SU-DHL-6 (cell line): ENCODE results near the gene ZNF469.
"Not testable (repeated sequence)": the region's sequence is repeated elsewhere in the genome, so short reads cannot be mapped to it uniquely, and the experiment has no call there.

Source experiments
- H2AFZ ChIP-seq: fragments of 200-600 bp; sonication (generic); 2 replicates; pipeline ENCODE4 v1.6.1; 2014; ENCODE audit warnings: low read depth, mild to moderate bottlenecking, moderate library complexity, mixed read lengths, antibody characterized with exemption, low read length; ENCODE audit not compliant: severe bottlenecking
- H3F3A ChIP-seq: fragments of 200-600 bp; shearing (Covaris generic); 2 replicates; pipeline ENCODE4 v1.6.0; 2016; ENCODE audit warnings: antibody characterized with exemption, mild to moderate bottlenecking; ENCODE audit not compliant: insufficient read depth
- H3K27ac ChIP-seq: fragments of 200-600 bp; sonication (generic); 2 replicates; pipeline ENCODE4 v1.5.1; 2016; ENCODE audit warnings: low read depth, mild to moderate bottlenecking, low read length, moderate library complexity, mixed read lengths
- H3K27me3 ChIP-seq: fragments of 200-600 bp; sonication (generic), shearing (Covaris generic); 2 replicates; pipeline ENCODE4 v1.6.0; 2014; ENCODE audit warnings: mild to moderate bottlenecking, low read length
- H3K36me3 ChIP-seq: fragments of 200-600 bp; sonication (generic); 2 replicates; pipeline ENCODE4 v1.6.1; 2014; ENCODE audit warnings: mild to moderate bottlenecking, low read length, mixed read lengths
- H3K4me2 ChIP-seq: fragments of 300-600, 200-600 bp; shearing (Covaris generic), sonication (generic); 2 replicates; pipeline ENCODE4 v1.6.0; 2014; ENCODE audit warnings: low read length, low read depth, mild to moderate bottlenecking; ENCODE audit not compliant: poor library complexity, severe bottlenecking
- H3K4me3 ChIP-seq: fragments of 200-600 bp; sonication (generic); 2 replicates; pipeline ENCODE4 v1.5.1; 2014; ENCODE audit warnings: antibody characterized with exemption, low read length, mild to moderate bottlenecking, mixed read lengths; ENCODE audit not compliant: insufficient read depth, poor library complexity, severe bottlenecking
- H3K79me2 ChIP-seq: fragments of 200-600 bp; sonication (generic); 2 replicates; pipeline ENCODE4 v1.6.1; 2014; ENCODE audit warnings: mild to moderate bottlenecking, low read length, moderate library complexity; ENCODE audit not compliant: insufficient read depth
- H3K9ac ChIP-seq: fragments of 200-600 bp; sonication (generic); 2 replicates; pipeline ENCODE4 v1.7.0; 2014; ENCODE audit warnings: mild to moderate bottlenecking, low read length
- H3K9me2 ChIP-seq: fragments of 200-600 bp; sonication (generic); replicated peaks from 2 replicates; pipeline ENCODE4 v1.6.1; 2014; ENCODE audit warnings: low read length; ENCODE audit not compliant: insufficient read depth
- H3K9me3 ChIP-seq: fragments of 200-600 bp; sonication (generic); 2 replicates; pipeline ENCODE4 v1.6.1; 2014; ENCODE audit warnings: low read length, mixed read lengths; ENCODE audit not compliant: insufficient read depth
- H4K20me1 ChIP-seq: fragments of 200-600 bp; sonication (generic); 2 replicates; pipeline ENCODE4 v1.6.1; 2014; ENCODE audit warnings: low read depth, mild to moderate bottlenecking, antibody characterized with exemption, low read length, moderate library complexity, mixed read lengths
- EZH2phosphoT487 ChIP-seq: fragments of 200-600 bp; sonication (generic), shearing (Covaris generic); conservative IDR thresholded peaks from 2 replicates; pipeline ENCODE4 v1.6.1; 2018; ENCODE audit warnings: mild to moderate bottlenecking, antibody characterized with exemption, low read length, moderate library complexity, mixed read lengths
- TF ChIP-seq, protein P1 (sequence below): fragments of 200-600 bp; sonication (generic); IDR thresholded peaks from one replicate; pipeline ENCODE4 v1.5.1; 2017; ENCODE audit warnings: antibody characterized with exemption, mild to moderate bottlenecking, low read length, moderate library complexity; ENCODE audit not compliant: insufficient read depth, poor library complexity, severe bottlenecking

ZNF469 gene

GRCh38 chr16:88357317-88358022, 25.3 kb upstream of the ZNF469 start:
- H3K4me2 ChIP-seq: no peak overlapping the region
- H3K27me3 ChIP-seq: no peaks in the 10 kb centered on the region
- H3K9ac ChIP-seq: no peak overlapping the region

GRCh38 chr16:88358023-88358420, 24.7 kb upstream of the ZNF469 start:
- H3K4me3 ChIP-seq: no peak overlapping the region
- H3K36me3 ChIP-seq: no peaks in the 10 kb centered on the region
- H3F3A ChIP-seq: no peaks in the 10 kb centered on the region
- no peaks in the 10 kb centered on the region for H3K27me3 ChIP-seq
- H2AFZ ChIP-seq: no peak overlapping the region
- no peak overlapping the region for H3K27ac ChIP-seq
- H3K9me2 ChIP-seq: no peaks in the 10 kb centered on the region
- H4K20me1 ChIP-seq: no peaks in the 10 kb centered on the region
- H3K4me2 ChIP-seq: no peak overlapping the region
- H3K9me3 ChIP-seq: no peaks in the 10 kb centered on the region
- TF ChIP-seq, protein P1, sequence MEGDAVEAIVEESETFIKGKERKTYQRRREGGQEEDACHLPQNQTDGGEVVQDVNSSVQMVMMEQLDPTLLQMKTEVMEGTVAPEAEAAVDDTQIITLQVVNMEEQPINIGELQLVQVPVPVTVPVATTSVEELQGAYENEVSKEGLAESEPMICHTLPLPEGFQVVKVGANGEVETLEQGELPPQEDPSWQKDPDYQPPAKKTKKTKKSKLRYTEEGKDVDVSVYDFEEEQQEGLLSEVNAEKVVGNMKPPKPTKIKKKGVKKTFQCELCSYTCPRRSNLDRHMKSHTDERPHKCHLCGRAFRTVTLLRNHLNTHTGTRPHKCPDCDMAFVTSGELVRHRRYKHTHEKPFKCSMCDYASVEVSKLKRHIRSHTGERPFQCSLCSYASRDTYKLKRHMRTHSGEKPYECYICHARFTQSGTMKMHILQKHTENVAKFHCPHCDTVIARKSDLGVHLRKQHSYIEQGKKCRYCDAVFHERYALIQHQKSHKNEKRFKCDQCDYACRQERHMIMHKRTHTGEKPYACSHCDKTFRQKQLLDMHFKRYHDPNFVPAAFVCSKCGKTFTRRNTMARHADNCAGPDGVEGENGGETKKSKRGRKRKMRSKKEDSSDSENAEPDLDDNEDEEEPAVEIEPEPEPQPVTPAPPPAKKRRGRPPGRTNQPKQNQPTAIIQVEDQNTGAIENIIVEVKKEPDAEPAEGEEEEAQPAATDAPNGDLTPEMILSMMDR: no peak
- TF ChIP-seq EZH2phosphoT487: no peak
- H3K79me2 ChIP-seq: no peaks in the 10 kb centered on the region
- H3K9ac ChIP-seq: no peak overlapping the region

More at GRCh38 chr16:88357317-88358022, 25.3 kb upstream of the ZNF469 start:
- TF ChIP-seq, protein P1: no peak
- TF ChIP-seq EZH2phosphoT487: no peak
- Histone ChIP-seq H3K27ac (no peak overlapping the region), H3K4me3 (no peak overlapping the region), H2AFZ (no peak overlapping the region), H4K20me1 (no peaks in the 10 kb centered on the region), H3K36me3 (no peaks in the 10 kb centered on the region), H3K9me2 (no peaks in the 10 kb centered on the region), H3K9me3 (no peaks in the 10 kb centered on the region), H3F3A (no peaks in the 10 kb centered on the region), H3K79me2 (no peaks in the 10 kb centered on the region)

DNA sequence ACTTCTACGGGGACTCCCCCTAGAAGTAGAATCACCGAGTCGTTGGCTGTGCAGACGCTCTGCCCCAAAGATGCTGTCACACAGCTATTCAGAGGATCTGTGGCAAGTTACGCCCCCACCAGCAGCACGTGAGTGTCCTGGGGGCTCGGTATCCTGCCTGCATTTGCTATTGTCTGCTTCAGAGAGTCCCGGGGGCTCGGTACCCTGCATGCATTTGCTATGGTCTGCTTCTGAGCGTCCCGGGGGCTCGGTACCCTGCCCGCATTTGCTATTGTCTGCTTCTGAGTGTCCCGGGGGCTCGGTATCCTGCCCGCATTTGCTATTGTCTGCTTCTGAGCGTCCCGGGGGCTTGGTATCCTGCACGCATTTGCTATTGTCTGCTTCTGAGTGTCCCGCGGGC, 23.8 kb upstream of the ZNF469 start:
- no peak overlapping the region for H2AFZ ChIP-seq
- no peak overlapping the region for H3K27ac ChIP-seq
- no peaks in the 10 kb centered on the region for H3K9me2 ChIP-seq
- H3K36me3 ChIP-seq: no peaks in the 10 kb centered on the region
- H3K79me2 ChIP-seq: no peaks in the 10 kb centered on the region
- no peaks in the 10 kb centered on the region for H3F3A ChIP-seq
- H3K9me3 ChIP-seq: no peaks in the 10 kb centered on the region
- no peak overlapping the region for H3K4me3 ChIP-seq
- TF ChIP-seq, protein P1: no peak
- TF ChIP-seq EZH2phosphoT487: no peak
- no peaks in the 10 kb centered on the region for H4K20me1 ChIP-seq
- no peak overlapping the region for H3K9ac ChIP-seq
- no peaks in the 10 kb centered on the region for H3K27me3 ChIP-seq
- H3K4me2 ChIP-seq: no peak overlapping the region

DNA sequence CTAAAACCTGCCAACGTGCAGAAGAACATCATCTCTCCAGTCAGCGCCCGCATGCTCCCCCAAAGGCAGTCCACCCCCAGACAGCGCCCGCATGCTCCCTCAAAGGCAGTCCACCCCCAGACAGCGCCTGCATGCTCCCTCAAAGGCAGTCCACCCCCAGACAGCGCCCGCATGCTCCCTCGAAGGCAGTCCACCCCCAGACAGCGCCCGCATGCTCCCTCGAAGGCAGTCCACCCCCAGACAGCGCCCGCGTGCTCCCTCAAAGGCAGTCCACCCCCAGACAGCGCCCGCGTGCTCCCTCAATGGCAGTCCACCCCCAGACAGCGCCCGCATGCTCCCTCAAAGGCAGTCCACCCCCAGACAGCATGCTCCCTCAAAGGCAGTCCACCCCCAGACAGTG, 22.4 kb upstream of the ZNF469 start:
- H3K27me3 ChIP-seq: not testable (repeated sequence)

More for the DNA sequence above, 22.4 kb upstream of the ZNF469 start:
- H3K9me3 ChIP-seq, H3F3A ChIP-seq, H3K4me3 ChIP-seq, H2AFZ ChIP-seq, H4K20me1 ChIP-seq, H3K4me2 ChIP-seq, H3K36me3 ChIP-seq, H3K9me2 ChIP-seq, H3K9ac ChIP-seq, H3K27ac ChIP-seq, H3K79me2 ChIP-seq: not testable (repeated sequence)
